OCI-LY7 (cell line): ENCODE results near the gene CHST14. TPM values are rescaled to one million over a fixed set of nuclear protein-coding genes. Genes with fewer than 3 reads are reported as not detected.

ENCODE experiments used
- BruUV-seq: library from RNA; stranded (reverse); fragments of 400-500 nt; replicated peaks from 2 replicates; lab custom pipeline; 2021; lab: Mats Ljungman, UMichigan
- CTCF ChIA-PET: fragments of 300-600 bp; sonication (Branson Sonifier 250); formaldehyde crosslinking; loops from one replicate; lab custom pipeline; 2022; ENCODE audit warnings: antibody characterized with exemption; ENCODE audit not compliant: unreplicated experiment; lab: Charles Lee
- POLR2A ChIA-PET: fragments of 300-600 bp; sonication (Branson Sonifier 250); formaldehyde crosslinking; loops from one replicate; lab custom pipeline; 2022; ENCODE audit warnings: antibody characterized with exemption; lab: Charles Lee
- DNase-seq: peaks from one replicate; pipeline ENCODE4 v3.0.0-alpha.2; 2015; ENCODE audit warnings: low spot score
- H2AFZ ChIP-seq: fragments of 200-600 bp; sonication (generic), shearing (Covaris generic); 2 replicates; pipeline ENCODE4 v1.6.1; 2014; ENCODE audit warnings: mild to moderate bottlenecking, antibody characterized with exemption, low read length, moderate library complexity
- H3K27ac ChIP-seq: fragments of 200-600 bp; sonication (generic); 2 replicates; pipeline ENCODE4 v1.5.1; 2014; ENCODE audit warnings: mixed run types, low read depth, mild to moderate bottlenecking, moderate library complexity, low read length, inconsistent platforms; ENCODE audit not compliant: poor library complexity, severe bottlenecking
- H3K36me3 ChIP-seq: fragments of 200-600 bp; sonication (generic); 2 replicates; pipeline ENCODE4 v1.6.1; 2014; ENCODE audit warnings: mild to moderate bottlenecking, antibody characterized with exemption, low read length, moderate library complexity, mixed read lengths; ENCODE audit not compliant: insufficient read depth
- H3K4me1 ChIP-seq: fragments of 200-600 bp; sonication (generic); 2 replicates; pipeline ENCODE4 v1.5.1; 2014; ENCODE audit warnings: mild to moderate bottlenecking, low read length; ENCODE audit not compliant: insufficient read depth, poor library complexity, severe bottlenecking
- H3K4me2 ChIP-seq: fragments of 200-600 bp; sonication (generic); 2 replicates; pipeline ENCODE4 v1.6.1; 2014; ENCODE audit warnings: mild to moderate bottlenecking, low read length
- H3K4me3 ChIP-seq: fragments of 200-600 bp; sonication (generic); 2 replicates; pipeline ENCODE4 v1.5.1; 2014; ENCODE audit warnings: mild to moderate bottlenecking, low read depth, low read length; ENCODE audit not compliant: poor library complexity, severe bottlenecking
- H3K79me2 ChIP-seq: fragments of 200-600 bp; sonication (generic); 2 replicates; pipeline ENCODE4 v1.6.1; 2016; ENCODE audit warnings: low read depth, mild to moderate bottlenecking, low read length, moderate library complexity, mixed read lengths; ENCODE audit not compliant: insufficient read depth
- H3K9me2 ChIP-seq: fragments of 200-600 bp; sonication (generic); 2 replicates; pipeline ENCODE4 v1.6.1; 2016; ENCODE audit warnings: mild to moderate bottlenecking, low read length, mixed read lengths; ENCODE audit not compliant: insufficient read depth
- H3K9me3 ChIP-seq: fragments of 200-600 bp; sonication (generic); 2 replicates; pipeline ENCODE4 v1.6.1; 2014; ENCODE audit warnings: mild to moderate bottlenecking, mixed run types, low read length, mixed read lengths
- H4K20me1 ChIP-seq: fragments of 200-600 bp; sonication (generic); 2 replicates; pipeline ENCODE4 v1.6.1; 2014; ENCODE audit warnings: mild to moderate bottlenecking, antibody characterized with exemption, low read length, moderate library complexity, mixed read lengths; ENCODE audit not compliant: insufficient read depth
- EZH2phosphoT487 ChIP-seq: fragments of 200-600 bp; sonication (generic); IDR thresholded peaks from 2 replicates; pipeline ENCODE4 v1.6.1; 2018; ENCODE audit warnings: low read depth, borderline replicate concordance, mild to moderate bottlenecking, mixed run types, antibody characterized with exemption, low read length, moderate library complexity, mixed read lengths
- intact Hi-C: fragments of 100-400 bp; cut with micrococcal nuclease; formaldehyde crosslinking; loops from one replicate; pipeline ENCODE4 v1.10.0; 2022; ENCODE audit not compliant: unreplicated experiment
- total RNA-seq, 2 experiments: library from RNA; depleted of rRNA in 1 of 2; stranded (reverse); fragments of >200 nt in 1 of 2; shearing (Covaris generic) in 1 of 2; gene quantifications; 2 replicates each; pipeline ENCODE4 v1.2.3, GENCODE V29; 2014 to 2022
- TF ChIP-seq, protein P1 (sequence below): fragments of 200-600 bp; sonication (generic); conservative IDR thresholded peaks from 2 replicates; pipeline ENCODE4 v1.5.1; 2014; ENCODE audit warnings: mild to moderate bottlenecking, antibody characterized with exemption, low read length, moderate library complexity, mixed read lengths

Gene CHST14
- total RNA-seq, 2 experiments from 2014 or later: 7.3 to 15.3 TPM

GRCh38 chr15:40443255-40443654 lies 27.5 kb upstream of the CHST14 start:
- DNase-seq: no peak
- Histone ChIP-seq H3K9me2 (no peaks in the 10 kb centered on the region), H3K4me2 (peak overlapping the region; percentile 90; the same call in 1 of the 2 replicates), H3K4me1 (peaks cover 21% of the 10 kb centered on the region), H3K27ac (no peak overlapping the region), H3K79me2 (peaks cover 23% of the 10 kb centered on the region; the same call in 1 of the 2 replicates), H3K36me3 (no peaks in the 10 kb centered on the region), H3K4me3 (no peak overlapping the region), H3K9me3 (no peaks in the 10 kb centered on the region), H2AFZ (no peak overlapping the region), H4K20me1 (peaks cover 28% of the 10 kb centered on the region)
- intact Hi-C loops: no loop called here
- TF ChIP-seq EZH2phosphoT487: no peak
- TF ChIP-seq, protein P1, sequence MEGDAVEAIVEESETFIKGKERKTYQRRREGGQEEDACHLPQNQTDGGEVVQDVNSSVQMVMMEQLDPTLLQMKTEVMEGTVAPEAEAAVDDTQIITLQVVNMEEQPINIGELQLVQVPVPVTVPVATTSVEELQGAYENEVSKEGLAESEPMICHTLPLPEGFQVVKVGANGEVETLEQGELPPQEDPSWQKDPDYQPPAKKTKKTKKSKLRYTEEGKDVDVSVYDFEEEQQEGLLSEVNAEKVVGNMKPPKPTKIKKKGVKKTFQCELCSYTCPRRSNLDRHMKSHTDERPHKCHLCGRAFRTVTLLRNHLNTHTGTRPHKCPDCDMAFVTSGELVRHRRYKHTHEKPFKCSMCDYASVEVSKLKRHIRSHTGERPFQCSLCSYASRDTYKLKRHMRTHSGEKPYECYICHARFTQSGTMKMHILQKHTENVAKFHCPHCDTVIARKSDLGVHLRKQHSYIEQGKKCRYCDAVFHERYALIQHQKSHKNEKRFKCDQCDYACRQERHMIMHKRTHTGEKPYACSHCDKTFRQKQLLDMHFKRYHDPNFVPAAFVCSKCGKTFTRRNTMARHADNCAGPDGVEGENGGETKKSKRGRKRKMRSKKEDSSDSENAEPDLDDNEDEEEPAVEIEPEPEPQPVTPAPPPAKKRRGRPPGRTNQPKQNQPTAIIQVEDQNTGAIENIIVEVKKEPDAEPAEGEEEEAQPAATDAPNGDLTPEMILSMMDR: no peak
- BruUV-seq: no TSS peak
- POLR2A ChIA-PET: interaction anchor here (1.2 kb wide), 1 partner anchor 8 kb away, joined by 4 read pairs; no protein-coding TSS in a partner anchor
- CTCF ChIA-PET: no interaction called here

DNA sequence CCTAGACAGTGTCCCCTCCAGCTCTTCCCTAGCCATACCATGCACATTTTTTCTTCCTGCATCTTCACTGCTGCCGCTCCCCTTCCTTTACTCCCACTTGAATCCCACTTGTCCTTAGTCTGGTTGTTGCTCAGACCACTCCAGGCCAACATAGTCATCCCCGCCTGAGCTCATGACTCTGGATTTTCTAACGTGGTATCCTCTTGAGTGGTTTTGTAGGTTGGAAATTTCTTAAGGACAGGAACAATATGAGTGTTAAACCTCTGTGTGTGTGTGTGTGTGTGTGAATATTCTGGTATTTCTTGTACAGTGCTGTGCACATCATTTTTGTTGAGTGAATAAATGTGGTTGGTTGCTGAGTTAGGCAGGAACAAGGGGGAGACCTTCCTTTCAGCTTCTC lies 26.9 kb upstream of the CHST14 start:
- BruUV-seq: no TSS peak
- ChIA-PET CTCF (no interaction called here), POLR2A (no interaction called here)
- Histone ChIP-seq H3K79me2 (peaks cover 23% of the 10 kb centered on the region; the same call in 1 of the 2 replicates), H3K9me3 (no peaks in the 10 kb centered on the region), H4K20me1 (peaks cover 28% of the 10 kb centered on the region), H3K36me3 (no peaks in the 10 kb centered on the region), H2AFZ (no peak overlapping the region), H3K4me1 (peaks cover 21% of the 10 kb centered on the region), H3K27ac (no peak overlapping the region), H3K4me3 (no peak overlapping the region), H3K4me2 (peak overlapping the region; percentile 90; the same call in 1 of the 2 replicates), H3K9me2 (no peaks in the 10 kb centered on the region)
- TF ChIP-seq, protein P1: no peak
- intact Hi-C loops: no loop called here
- no peak for DNase-seq

DNA sequence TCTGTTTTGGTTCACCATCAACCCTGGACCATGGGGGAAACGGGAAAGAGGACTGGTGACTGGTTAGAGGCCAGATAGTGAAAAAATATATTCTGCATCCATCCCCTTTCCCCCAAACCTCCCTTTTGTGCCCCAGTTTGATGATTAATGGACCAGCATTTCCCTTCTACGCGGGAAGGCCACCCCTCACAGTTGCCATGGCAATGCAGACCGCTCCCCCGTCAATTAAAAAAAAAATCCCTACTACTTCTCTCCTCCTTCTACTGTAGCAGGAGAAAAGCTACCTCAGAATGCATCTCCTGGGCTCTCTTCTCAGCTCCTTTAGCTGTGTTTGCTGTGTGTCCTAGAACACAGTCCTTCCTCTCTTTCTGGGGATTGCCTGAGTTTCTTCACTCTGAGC lies 26.0 kb upstream of the CHST14 start:
- Histone ChIP-seq H3K4me3 (no peak overlapping the region), H3K4me2 (no peak overlapping the region), H4K20me1 (peaks cover 28% of the 10 kb centered on the region), H2AFZ (no peak overlapping the region), H3K79me2 (peaks cover 23% of the 10 kb centered on the region; the same call in 1 of the 2 replicates), H3K9me2 (no peaks in the 10 kb centered on the region), H3K36me3 (no peaks in the 10 kb centered on the region), H3K9me3 (no peaks in the 10 kb centered on the region), H3K27ac (no peak overlapping the region), H3K4me1 (peaks cover 16% of the 10 kb centered on the region)
- no TSS peak for BruUV-seq
- intact Hi-C loops: no loop called here
- TF ChIP-seq, protein P1: no peak
- TF ChIP-seq EZH2phosphoT487: no peak
- POLR2A ChIA-PET: interaction anchor here (0.6 to 1.4 kb wide), 7 partner anchors 40 to 1763 kb away, joined by 3 to 5 read pairs (median 3); partner anchors contain the start of gene VPS39
- CTCF ChIA-PET: interaction anchor here (1.0 kb wide), 1 partner anchor 47 kb away, joined by 4 read pairs; no protein-coding TSS in a partner anchor
- DNase-seq: no peak
